ENCODE results near the gene RAB6B.
"Not testable (repeated sequence)": the region's sequence is repeated elsewhere in the genome, so short reads cannot be mapped to it uniquely, and the experiment has no call there.

DNA sequence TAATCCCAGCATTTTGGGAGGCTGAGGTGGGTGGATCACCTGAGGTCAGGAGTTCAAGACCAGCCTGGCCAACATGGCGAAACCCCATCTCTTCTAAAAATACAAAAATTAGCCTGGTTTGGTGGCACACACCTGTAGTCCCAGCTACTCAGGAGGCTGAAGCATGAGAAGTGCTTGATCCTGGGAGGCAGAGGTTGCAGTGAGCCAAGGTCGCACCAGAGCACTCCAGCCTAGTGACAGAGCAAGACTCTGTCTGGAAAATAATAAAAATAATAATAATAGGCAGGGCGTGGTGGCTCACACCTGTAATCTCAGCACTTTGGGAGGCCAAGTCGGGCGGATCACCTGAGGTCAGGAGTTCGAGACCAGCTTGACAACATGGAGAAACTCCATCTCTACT lies 114.9 kb downstream of the RAB6B start:
- not testable (repeated sequence) for TF ChIP-seq SIN3A (IDR thresholded peaks at IDR 0.05; ENCODE audit: low read depth); REST (IDR thresholded peaks at IDR 0.05; ENCODE audit: low read depth); JUND (IDR thresholded peaks at IDR 0.05); RAD21 (IDR thresholded peaks at IDR 0.05; ENCODE audit: low read depth)
- TF ChIP-seq, protein P1, sequence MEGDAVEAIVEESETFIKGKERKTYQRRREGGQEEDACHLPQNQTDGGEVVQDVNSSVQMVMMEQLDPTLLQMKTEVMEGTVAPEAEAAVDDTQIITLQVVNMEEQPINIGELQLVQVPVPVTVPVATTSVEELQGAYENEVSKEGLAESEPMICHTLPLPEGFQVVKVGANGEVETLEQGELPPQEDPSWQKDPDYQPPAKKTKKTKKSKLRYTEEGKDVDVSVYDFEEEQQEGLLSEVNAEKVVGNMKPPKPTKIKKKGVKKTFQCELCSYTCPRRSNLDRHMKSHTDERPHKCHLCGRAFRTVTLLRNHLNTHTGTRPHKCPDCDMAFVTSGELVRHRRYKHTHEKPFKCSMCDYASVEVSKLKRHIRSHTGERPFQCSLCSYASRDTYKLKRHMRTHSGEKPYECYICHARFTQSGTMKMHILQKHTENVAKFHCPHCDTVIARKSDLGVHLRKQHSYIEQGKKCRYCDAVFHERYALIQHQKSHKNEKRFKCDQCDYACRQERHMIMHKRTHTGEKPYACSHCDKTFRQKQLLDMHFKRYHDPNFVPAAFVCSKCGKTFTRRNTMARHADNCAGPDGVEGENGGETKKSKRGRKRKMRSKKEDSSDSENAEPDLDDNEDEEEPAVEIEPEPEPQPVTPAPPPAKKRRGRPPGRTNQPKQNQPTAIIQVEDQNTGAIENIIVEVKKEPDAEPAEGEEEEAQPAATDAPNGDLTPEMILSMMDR (IDR thresholded peaks at IDR 0.05 in 2 of 3, conservative IDR thresholded peaks at IDR 0.05 in 1 of 3; ENCODE audit: borderline replicate concordance in 1 of 3, insufficient read depth in 1 of 3, low read depth in 2 of 3, low read length in 2 of 3) = not testable (repeated sequence)

Data from HCT116 (cell line).